Neutrophil (primary cell): ENCODE data around the gene STX11.

ENCODE experiments used
- H3K27ac ChIP-seq: fragments of 200-600 bp; sonication (generic); 2 replicates; pipeline ENCODE4 v1.5.1; 2016; ENCODE audit warnings: mild to moderate bottlenecking, moderate library complexity
- H3K27me3 ChIP-seq: fragments of 200-600 bp; sonication (generic); 2 replicates; pipeline ENCODE4 v1.6.0; 2016; ENCODE audit warnings: mild to moderate bottlenecking
- H3K36me3 ChIP-seq: fragments of 200-600 bp; sonication (generic); 2 replicates; pipeline ENCODE4 v1.5.1; 2017
- H3K4me1 ChIP-seq, 2 experiments: fragments of 200-600 bp in 1 of 2; sonication (generic) in 1 of 2; 1 replicate in 1 of 2; 2 replicates in 1 of 2; pipeline versions ENCODE4 v1.5.1 to v1.6.1; 2013 to 2016; ENCODE audit warnings: low read depth in 1 of 2, low read length in 1 of 2, mild to moderate bottlenecking in 1 of 2, moderate library complexity in 1 of 2; ENCODE audit not compliant: control insufficient read depth in 1 of 2, insufficient read depth in 1 of 2
- H3K4me3 ChIP-seq, 2 experiments: fragments of 200-600 bp in 1 of 2; sonication (generic) in 1 of 2; 1 replicate in 1 of 2; 2 replicates in 1 of 2; pipeline ENCODE4 v1.5.1; 2013 to 2016; ENCODE audit warnings: low read depth in 1 of 2, low read length in 1 of 2, mild to moderate bottlenecking in 1 of 2, moderate library complexity in 1 of 2
- H3K9me3 ChIP-seq: fragments of 200-600 bp; sonication (generic); 2 replicates; pipeline ENCODE4 v1.5.1; 2016
- CTCF ChIP-seq: fragments of 200-600 bp; sonication (generic); IDR thresholded peaks from 2 replicates; pipeline ENCODE4 v1.5.1; 2016; ENCODE audit warnings: antibody characterized with exemption

Gene STX11

GRCh38 chr6:144150710-144151657 lies 667 bp downstream of the STX11 start:
- Histone ChIP-seq H3K36me3 (peaks cover 25% of the 10 kb centered on the region), H3K27ac (peak overlapping the region; percentile 96)

GRCh38 chr6:144152334-144152900 lies 2.1 kb downstream of the STX11 start:
- Histone ChIP-seq H3K36me3 (peaks cover 36% of the 10 kb centered on the region), H3K27ac (peak overlapping the region; percentile 96), H3K9me3 (no peaks in the 10 kb centered on the region), H3K27me3 (no peaks in the 10 kb centered on the region), H3K4me3 (peak overlapping the region; percentile 71 to 90), H3K4me1 (peaks cover 69 to 71% of the 10 kb centered on the region in 2 experiments)
- TF ChIP-seq CTCF, result no peak

More at GRCh38 chr6:144150710-144151657, 667 bp downstream of the STX11 start:
- no peak for TF ChIP-seq CTCF
- H3K4me1 ChIP-seq, result peaks cover 58 to 62% of the 10 kb centered on the region in 2 experiments
- H3K4me3 ChIP-seq, result peak overlapping the region; percentile 71 to 90
- H3K27me3 ChIP-seq, result no peaks in the 10 kb centered on the region
- H3K9me3 ChIP-seq, result no peaks in the 10 kb centered on the region

GRCh38 chr6:144153260-144153659 lies 2.9 kb downstream of the STX11 start:
- no peak for TF ChIP-seq CTCF
- H3K36me3 ChIP-seq, result peaks cover 38% of the 10 kb centered on the region
- H3K4me1 ChIP-seq, result peaks cover 77 to 78% of the 10 kb centered on the region in 2 experiments
- H3K27me3 ChIP-seq, result no peaks in the 10 kb centered on the region
- H3K27ac ChIP-seq, result peak overlapping the region; percentile 96
- H3K9me3 ChIP-seq, result no peaks in the 10 kb centered on the region
- H3K4me3 ChIP-seq, result peak overlapping the region; percentile 71 to 90

GRCh38 chr6:144153971-144154370 lies 3.7 kb downstream of the STX11 start:
- H3K27ac ChIP-seq, result peak overlapping the region; percentile 96
- no peak for TF ChIP-seq CTCF
- H3K36me3 ChIP-seq, result peaks cover 45% of the 10 kb centered on the region

GRCh38 chr6:144155529-144155928 lies 5.2 kb downstream of the STX11 start:
- Histone ChIP-seq H3K9me3 (no peaks in the 10 kb centered on the region), H3K27me3 (no peaks in the 10 kb centered on the region), H3K4me3 (peak overlapping the region in 1 of 2 experiments; percentile 25), H3K4me1 (peaks cover 90 to 91% of the 10 kb centered on the region in 2 experiments), H3K36me3 (peaks cover 52% of the 10 kb centered on the region), H3K27ac (peak overlapping the region; percentile 96)
- TF ChIP-seq CTCF, result no peak

More at GRCh38 chr6:144153971-144154370, 3.7 kb downstream of the STX11 start:
- H3K4me3 ChIP-seq, result peak overlapping the region; percentile 71 to 90
- no peaks in the 10 kb centered on the region for H3K9me3 ChIP-seq
- H3K27me3 ChIP-seq, result no peaks in the 10 kb centered on the region
- peaks cover 85% of the 10 kb centered on the region in 2 experiments for H3K4me1 ChIP-seq
